Measurements from ENCODE around the gene MOK.
"Not testable (repeated sequence)": the region's sequence is repeated elsewhere in the genome, so short reads cannot be mapped to it uniquely, and the experiment has no call there.

Gene MOK

GRCh38 chr14:102243795-102244194 is 61.2 kb downstream of the MOK start:
- DNase-seq: not testable (repeated sequence)

- DNase-seq: no peak
Observed at GRCh38 chr14:102241147-102241546, 63.8 kb downstream of the MOK start.

DNA sequence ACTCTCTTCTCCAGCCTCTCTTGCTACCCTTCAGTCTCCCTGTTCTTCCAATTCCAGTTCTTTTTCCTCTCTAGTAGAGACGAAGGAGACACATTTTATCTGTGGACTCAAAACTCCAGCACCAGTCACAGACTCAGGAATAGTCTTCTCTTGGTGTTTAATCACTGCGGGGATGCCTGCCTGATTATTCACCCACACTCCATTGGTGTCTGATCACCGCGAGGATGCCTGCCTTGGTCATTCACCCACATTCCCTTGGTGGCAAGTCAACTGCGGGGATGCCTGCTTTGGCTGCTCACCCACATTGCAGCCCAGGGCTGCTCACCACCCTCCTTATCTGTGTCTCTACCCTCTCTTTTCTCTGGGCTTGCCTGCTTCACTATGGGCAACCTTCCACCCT is 64.5 kb downstream of the MOK start:
- not testable (repeated sequence) for DNase-seq

GRCh38 chr14:102239231-102239630 is 65.7 kb downstream of the MOK start:
- DNase-seq: no peak

DNA sequence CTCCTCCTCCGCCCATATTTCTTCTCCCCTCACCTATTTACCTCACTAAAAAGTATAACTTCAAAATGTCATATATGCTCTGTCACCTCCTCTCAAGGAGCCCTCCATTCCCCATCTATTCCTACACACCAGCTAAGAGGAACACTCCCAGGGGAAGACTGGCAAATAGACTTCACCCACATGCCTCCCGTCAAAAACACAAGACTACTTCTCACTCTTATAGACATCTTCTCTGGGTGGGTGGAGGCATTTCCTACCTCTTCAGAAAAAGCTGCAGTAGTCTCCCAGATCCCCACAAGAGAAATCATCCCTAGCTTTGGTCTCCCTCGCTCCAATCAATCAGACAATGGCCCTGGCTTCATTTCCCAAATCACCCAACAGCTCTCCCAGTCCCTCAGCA is 66.2 kb downstream of the MOK start:
- DNase-seq: no peak

- DNase-seq: no peak
Observed at GRCh38 chr14:102238131-102238530, 66.8 kb downstream of the MOK start.

DNA sequence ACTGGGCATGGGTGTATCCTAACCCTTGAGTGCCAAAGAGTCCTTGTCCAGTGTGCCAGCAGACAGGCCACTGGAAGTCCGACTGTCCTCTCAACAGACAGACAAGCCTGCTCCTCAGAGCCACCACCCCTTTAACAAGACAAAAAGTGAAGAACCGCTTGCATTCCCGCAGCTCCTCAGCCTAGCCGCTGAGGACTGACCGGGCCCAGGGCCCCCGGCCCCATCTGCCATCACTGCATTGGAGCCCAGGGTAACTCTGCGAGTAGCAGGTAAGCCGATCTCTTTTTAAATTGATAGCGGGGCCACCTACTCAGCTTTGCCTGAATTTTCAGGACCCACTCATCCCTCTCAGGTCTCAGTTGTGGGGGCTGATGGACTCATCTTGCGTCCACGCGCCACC is 68.9 kb downstream of the MOK start:
- DNase-seq: no peak

- peak; percentile 23 to 69 for DNase-seq
Observed at GRCh38 chr14:102235275-102235897, 69.6 kb downstream of the MOK start.

GRCh38 chr14:102234331-102235264 is 70.4 kb downstream of the MOK start:
- DNase-seq: no peak

DNA sequence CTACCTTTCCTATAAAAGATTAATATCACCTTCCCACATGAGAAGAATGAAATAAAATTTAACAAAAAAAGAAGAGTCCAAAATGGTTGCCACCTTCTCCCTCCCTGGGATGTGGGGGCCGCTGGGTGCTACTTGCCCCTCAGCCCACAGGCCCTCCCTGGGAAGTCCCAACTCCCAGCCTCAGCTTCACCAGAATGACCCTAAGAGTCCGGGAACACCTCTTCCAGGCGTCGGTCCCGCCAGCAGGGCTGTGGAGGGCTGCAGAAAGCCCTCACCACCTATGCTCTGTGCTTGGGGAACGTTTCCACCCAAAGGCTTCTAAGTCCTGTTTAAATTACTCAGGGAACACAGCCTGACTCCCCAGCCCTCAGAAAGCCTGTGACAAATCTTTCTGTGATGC is 71.9 kb downstream of the MOK start:
- no peak for DNase-seq

- no peak for DNase-seq
Observed at GRCh38 chr14:102232348-102232625, 72.7 kb downstream of the MOK start.

DNA sequence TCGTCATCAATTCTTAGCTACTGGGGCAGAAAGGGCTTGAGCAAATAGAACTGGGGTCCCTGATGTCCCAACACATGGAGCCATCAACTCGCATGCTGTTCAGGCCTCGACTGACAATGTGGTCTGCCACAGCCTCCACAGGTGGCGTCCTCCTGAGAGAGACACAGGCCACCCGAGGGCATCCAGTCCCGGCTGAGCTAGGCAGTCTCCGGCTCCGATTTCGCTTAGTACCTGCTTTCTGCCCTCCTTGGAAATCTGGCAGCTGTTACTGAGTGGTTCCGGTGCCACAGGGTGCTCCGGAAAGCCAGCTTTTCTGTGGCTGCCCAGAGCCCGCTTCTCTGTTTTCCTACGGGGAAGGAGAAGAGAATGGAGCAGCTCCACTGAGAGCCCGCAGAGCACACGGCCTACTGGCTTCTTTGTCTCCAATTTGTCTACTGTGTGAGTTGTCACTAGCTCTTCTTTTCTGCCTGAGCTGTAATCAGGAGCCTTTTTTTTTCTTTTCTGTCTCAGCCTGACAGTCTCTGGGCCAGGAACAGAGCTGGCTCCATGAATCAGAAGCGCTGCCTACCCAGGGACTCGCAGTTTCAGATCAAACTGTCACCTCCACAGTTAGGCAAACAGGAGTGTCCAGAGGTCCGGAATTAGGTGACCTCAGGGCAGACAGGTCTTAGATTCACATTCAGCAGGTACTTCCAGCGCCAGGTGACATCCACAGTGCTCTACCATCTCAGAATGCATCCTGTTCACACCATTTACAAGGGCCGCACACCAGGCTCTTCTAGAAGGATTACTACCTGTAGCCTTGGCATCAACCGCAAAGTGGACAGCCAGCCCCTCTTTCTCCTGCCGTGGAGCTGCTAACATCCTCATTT is 73.3 kb downstream of the MOK start:
- no peak for DNase-seq

- DNase-seq: no peak
Observed at GRCh38 chr14:102230481-102231210, 74.3 kb downstream of the MOK start.

- DNase-seq: no peak
Observed at GRCh38 chr14:102229739-102230092, 75.2 kb downstream of the MOK start.

DNA sequence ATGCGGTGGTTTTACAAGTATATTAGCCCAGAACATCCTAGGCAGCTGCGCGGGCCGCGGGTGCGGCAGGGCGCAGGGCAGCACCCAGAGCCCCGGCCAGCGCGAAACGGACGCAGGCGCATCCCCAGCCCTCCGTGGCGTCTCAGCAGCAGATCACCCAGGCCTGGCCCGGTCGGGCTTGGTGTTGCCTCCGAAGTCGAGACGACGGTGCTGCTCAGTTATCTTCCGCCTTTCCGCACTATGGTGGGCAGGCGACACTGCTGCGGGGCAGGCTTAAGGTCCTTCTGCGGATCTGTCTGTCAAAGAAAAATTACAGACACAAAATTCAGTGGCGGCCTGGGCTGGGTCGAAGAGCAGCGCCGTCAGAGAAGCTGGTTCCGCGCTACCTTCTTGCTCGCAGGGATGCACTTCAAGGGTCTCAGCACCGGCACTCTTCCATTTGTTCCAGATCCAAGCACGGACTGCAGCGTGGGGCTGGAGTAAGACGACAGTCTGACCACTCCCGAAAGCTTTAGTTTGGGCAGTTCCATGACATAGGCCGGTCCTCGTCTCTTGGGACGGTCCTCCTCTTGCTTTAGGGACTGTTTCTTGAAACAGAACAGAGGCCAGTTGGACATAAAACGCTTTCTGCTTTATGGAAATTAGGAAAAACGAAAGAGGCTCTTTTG is 75.8 kb downstream of the MOK start:
- no peak for DNase-seq

DNA sequence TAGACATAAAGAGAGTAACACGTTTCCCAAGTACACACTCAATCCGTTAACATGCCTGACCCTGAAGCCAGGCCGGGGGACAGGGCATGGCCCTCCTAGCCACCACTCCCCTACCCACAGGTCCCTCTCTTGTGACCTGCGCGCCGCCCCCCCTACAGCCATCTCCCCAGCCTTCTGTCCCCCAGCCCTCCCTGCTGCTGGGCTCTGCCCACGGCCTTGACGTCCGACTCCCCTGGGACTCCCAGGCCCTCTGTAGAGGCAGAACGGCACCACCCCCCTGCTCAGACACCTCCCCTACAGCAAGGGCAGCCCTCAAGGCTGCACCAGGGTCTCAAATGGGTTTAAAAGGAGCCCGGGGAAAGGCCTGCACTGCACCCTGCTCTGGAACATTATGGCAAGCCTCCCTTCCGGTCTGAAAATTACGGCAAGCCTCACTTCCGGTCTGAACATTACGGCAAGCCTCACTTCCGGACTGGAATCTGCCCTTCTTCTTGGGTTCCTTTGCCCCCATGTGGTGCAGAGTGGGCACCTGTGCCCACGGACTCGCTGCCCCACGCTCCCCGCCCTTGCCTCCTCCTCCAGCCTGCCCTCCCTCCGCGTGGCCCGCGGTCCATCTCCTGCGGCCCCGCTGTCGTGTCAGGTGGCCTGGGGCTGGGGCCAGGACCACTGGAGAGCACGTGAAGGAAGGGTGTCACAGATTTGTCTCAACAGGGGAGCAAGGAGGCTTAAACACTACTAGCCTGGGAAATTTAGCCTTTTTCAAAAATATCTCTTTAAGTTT is 77.6 kb downstream of the MOK start:
- no peak for DNase-seq

DNA sequence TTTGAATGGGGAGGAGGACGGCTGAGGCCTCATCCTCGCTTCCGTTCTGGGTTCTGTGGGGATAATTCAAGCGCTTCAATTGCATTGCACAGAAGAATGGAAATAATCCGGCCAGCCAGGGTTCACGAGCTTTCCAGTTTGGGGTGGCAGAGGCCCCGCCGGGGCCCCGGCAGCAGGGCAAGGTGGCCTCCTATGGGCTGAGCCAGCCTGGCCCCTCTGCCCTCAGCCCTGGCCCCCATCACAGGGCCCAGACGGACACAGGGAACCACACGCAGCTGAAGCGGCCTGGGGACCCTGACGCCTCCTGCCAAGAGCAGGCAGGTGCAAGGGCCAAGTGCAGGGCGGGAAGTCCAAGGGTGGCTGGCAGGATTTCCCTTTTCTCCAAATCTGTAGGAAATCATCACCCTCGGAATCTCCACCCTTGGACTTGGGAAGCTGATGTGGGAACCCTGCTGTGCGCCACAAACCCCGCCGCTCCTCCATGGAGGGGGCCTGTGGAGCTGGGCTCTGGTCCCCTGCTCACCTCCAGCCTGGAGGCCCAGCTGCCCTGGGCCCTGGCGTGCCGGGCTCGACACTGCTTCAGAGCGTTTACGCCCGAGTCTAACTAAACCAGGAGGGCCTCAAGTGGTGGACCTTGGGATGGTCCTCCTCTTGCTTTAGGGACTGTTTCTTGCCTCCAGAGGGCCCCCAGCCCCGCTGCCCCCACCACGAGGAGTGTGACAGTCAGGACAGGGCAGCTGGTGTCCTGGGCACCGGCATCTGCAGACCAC is 78.4 kb downstream of the MOK start:
- DNase-seq: no peak

DNA sequence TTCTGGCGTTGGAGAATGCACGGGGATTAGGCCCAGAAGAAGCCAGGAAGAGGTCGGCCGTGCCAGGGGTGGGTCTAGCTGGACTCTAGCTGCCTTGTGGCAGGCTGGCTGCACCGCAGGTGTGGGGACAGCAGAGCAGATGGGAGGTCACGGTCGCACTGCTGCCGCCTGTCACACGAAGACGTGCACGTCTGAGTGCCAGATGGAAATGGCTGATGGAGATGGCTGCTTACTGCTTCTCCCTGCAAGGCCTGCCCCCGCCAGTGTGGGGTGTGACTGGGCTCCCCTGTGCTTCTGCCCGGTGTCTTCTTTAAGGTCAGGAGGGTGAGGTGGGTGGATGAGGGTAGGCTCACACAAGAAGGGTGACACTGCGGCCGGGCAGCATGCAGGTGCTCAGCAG is 79.0 kb downstream of the MOK start:
- DNase-seq: no peak

- DNase-seq: no peak
Observed at GRCh38 chr14:102225386-102225785, 79.6 kb downstream of the MOK start.

DNA sequence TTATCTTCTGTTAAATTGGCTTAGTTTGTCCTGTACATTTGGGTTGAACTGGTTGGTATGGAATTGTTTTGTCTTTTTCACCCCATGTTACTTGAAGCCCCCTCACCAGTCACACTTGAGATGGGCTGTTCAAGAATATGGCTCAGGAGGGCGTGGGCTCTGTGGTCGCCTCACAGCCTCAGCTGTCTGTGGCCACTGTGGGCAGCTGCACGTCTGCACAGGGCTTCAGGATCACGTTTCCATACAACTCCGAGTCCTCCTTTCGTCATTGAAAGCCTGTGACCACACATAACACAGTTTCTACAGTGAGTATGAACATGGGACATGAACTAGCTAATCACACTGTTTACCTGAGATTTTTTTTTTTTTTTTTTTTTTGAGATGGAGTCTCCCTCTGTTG is 81.3 kb downstream of the MOK start:
- DNase-seq: no peak

GRCh38 chr14:102222751-102223150 is 82.2 kb downstream of the MOK start:
- DNase-seq: no peak
